Measurements from ENCODE around the gene ADGRD1.
A peak's percentile ranks its signal among the peaks of the same experiment; 100 is the strongest.

ADGRD1 gene

GRCh38 chr12:130911193-130911592 is 42.5 kb upstream of the ADGRD1 start:
- H3K9me3 ChIP-seq (ENCODE audit: control insufficient read depth, insufficient read depth, low read length), result peaks cover 13% of the 10 kb centered on the region
- H3K4me2 ChIP-seq (ENCODE audit: low read length), result no peak overlapping the region
- peaks cover under 1% of the 10 kb centered on the region; the same call in 1 of the 2 replicates for H3K4me1 ChIP-seq (ENCODE audit: control insufficient read depth, low read length)
- TF ChIP-seq CTCF (IDR thresholded peaks at IDR 0.05; ENCODE audit: low read depth, low read length, poor library complexity, severe bottlenecking) (no peak), EZH2phosphoT487 (IDR thresholded peaks at IDR 0.05; ENCODE audit: borderline replicate concordance, low read length) (no peak)
- no peaks in the 10 kb centered on the region for H3K79me2 ChIP-seq (ENCODE audit: control insufficient read depth, low read length)
- H4K20me1 ChIP-seq (ENCODE audit: control insufficient read depth, insufficient read depth, low read depth, low read length), result no peaks in the 10 kb centered on the region
- no peak overlapping the region for H3K4me3 ChIP-seq (ENCODE audit: low read length)
- H3K9me2 ChIP-seq (replicated peaks; ENCODE audit: control insufficient read depth, low read length), result no peaks in the 10 kb centered on the region
- H3K36me3 ChIP-seq (ENCODE audit: control insufficient read depth, low read length), result no peaks in the 10 kb centered on the region
- no peaks in the 10 kb centered on the region for H3F3A ChIP-seq (ENCODE audit: control insufficient read depth, insufficient read depth)
- H3K27ac ChIP-seq (ENCODE audit: low read depth, low read length), result no peak overlapping the region
- no peaks in the 10 kb centered on the region for H3K27me3 ChIP-seq (ENCODE audit: control insufficient read depth, low read length)

DNA sequence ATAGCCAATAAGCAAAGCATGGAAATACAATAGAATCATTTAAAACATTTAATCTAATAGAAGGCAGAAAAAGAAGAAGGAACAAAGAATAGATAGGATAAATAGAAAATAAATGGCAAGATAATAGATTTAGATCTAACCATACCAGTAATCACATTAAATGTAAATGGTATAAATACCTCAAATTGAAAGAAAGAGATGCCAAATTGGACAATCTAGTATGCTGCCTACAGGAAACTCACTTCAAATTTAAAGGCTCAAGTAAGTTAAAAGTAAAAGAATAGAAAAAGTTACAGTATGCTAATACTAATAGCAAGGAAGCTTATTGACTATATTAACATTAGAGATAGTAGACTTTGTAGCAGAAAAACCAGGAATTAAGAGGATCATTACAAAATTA is 41.8 kb upstream of the ADGRD1 start:
- Histone ChIP-seq H3K36me3 (ENCODE audit: control insufficient read depth, low read length) (no peaks in the 10 kb centered on the region), H3K9me2 (replicated peaks; ENCODE audit: control insufficient read depth, low read length) (no peaks in the 10 kb centered on the region), H3K27me3 (ENCODE audit: control insufficient read depth, low read length) (no peaks in the 10 kb centered on the region), H3K27ac (ENCODE audit: low read depth, low read length) (no peak overlapping the region), H3F3A (ENCODE audit: control insufficient read depth, insufficient read depth) (no peaks in the 10 kb centered on the region), H3K4me1 (ENCODE audit: control insufficient read depth, low read length) (peaks cover 7% of the 10 kb centered on the region), H3K9me3 (ENCODE audit: control insufficient read depth, insufficient read depth, low read length) (peaks cover 13% of the 10 kb centered on the region), H3K4me3 (ENCODE audit: low read length) (no peak overlapping the region), H3K79me2 (ENCODE audit: control insufficient read depth, low read length) (no peaks in the 10 kb centered on the region), H4K20me1 (ENCODE audit: control insufficient read depth, insufficient read depth, low read depth, low read length) (no peaks in the 10 kb centered on the region), H3K4me2 (ENCODE audit: low read length) (no peak overlapping the region)
- no peak for TF ChIP-seq CTCF (IDR thresholded peaks at IDR 0.05; ENCODE audit: low read depth, low read length, poor library complexity, severe bottlenecking)
- no peak for TF ChIP-seq EZH2phosphoT487 (IDR thresholded peaks at IDR 0.05; ENCODE audit: borderline replicate concordance, low read length)

DNA sequence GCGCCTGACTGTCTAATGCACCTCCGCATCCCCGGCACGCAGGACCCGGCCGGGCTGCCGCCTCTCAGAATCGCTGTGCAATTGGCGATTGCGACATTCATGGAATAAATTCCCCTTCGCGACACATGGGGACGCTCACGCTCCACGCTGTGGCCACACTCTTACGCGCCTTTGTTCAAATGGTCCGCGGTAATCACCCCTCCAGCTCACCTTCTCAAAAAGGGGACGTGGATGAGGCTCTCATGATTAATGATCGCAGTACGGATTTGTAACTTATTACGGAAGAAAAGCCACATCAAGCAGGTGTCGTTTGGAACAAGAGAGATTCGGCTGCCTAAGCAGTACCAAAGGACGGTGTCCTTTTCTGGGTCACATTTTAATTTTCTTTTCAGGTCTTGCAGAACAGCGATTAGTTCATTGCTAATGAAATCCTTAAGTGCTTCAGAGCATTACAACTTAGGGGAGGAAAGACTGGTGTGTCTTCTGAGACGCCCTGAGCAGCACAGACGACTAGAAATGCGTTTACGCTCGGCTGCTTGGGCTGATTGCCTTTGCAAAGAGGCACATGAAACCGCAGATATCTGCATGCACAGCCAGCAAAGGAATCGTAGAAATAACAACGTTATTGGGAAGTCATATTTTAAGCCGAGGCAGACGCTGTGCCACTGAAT is 37.3 kb upstream of the ADGRD1 start:
- Histone ChIP-seq H3K27me3 (ENCODE audit: control insufficient read depth, low read length) (no peaks in the 10 kb centered on the region), H3K36me3 (ENCODE audit: control insufficient read depth, low read length) (no peaks in the 10 kb centered on the region), H3K9me3 (ENCODE audit: control insufficient read depth, insufficient read depth, low read length) (peaks cover 10% of the 10 kb centered on the region), H3K9me2 (replicated peaks; ENCODE audit: control insufficient read depth, low read length) (no peaks in the 10 kb centered on the region), H3K79me2 (ENCODE audit: control insufficient read depth, low read length) (no peaks in the 10 kb centered on the region), H4K20me1 (ENCODE audit: control insufficient read depth, insufficient read depth, low read depth, low read length) (no peaks in the 10 kb centered on the region), H3K27ac (ENCODE audit: low read depth, low read length) (no peak overlapping the region), H3K4me3 (ENCODE audit: low read length) (no peak overlapping the region), H3F3A (ENCODE audit: control insufficient read depth, insufficient read depth) (no peaks in the 10 kb centered on the region), H3K4me2 (ENCODE audit: low read length) (no peak overlapping the region), H3K4me1 (ENCODE audit: control insufficient read depth, low read length) (peaks cover 7% of the 10 kb centered on the region)
- peak; percentile 93 for TF ChIP-seq CTCF (IDR thresholded peaks at IDR 0.05; ENCODE audit: low read depth, low read length, poor library complexity, severe bottlenecking)
- TF ChIP-seq EZH2phosphoT487 (IDR thresholded peaks at IDR 0.05; ENCODE audit: borderline replicate concordance, low read length), result no peak
